ENCODE data around the gene SNRPD3. TPM values are rescaled to one million over a fixed set of nuclear protein-coding genes. Genes with fewer than 3 reads are reported as not detected.
"Not testable (repeated sequence)": the region's sequence is repeated elsewhere in the genome, so short reads cannot be mapped to it uniquely, and the experiment has no call there.

SNRPD3 gene
- polyA plus RNA-seq, 1 donor: 145 TPM

- not testable (repeated sequence) for H3K36me3 ChIP-seq (ENCODE audit: control insufficient read depth, insufficient read depth, low read length); H3K9me3 ChIP-seq (ENCODE audit: control insufficient read depth, low read depth, low read length); H3K27me3 ChIP-seq (ENCODE audit: control insufficient read depth, insufficient read depth, low read length); H3K4me3 ChIP-seq (ENCODE audit: low read length)
- whole genome bisulfite sequencing (ENCODE audit: insufficient coverage, low lambda C conversion rate): no CpG with 5 or more reads among the region's 3 CpGs
- peak overlapping the region; percentile 40 for H3K27ac ChIP-seq (ENCODE audit: low read length)
- DNase-seq: peak in 1 of 2 donors; percentile 66
- H3K4me1 ChIP-seq (ENCODE audit: control insufficient read depth, insufficient read depth, low read length): peaks cover 19% of the 10 kb centered on the region
These were observed 24.8 kb upstream of the SNRPD3 start for GRCh38 chr22:24530968-24531367.

- no peaks in the 10 kb centered on the region for H3K27me3 ChIP-seq (ENCODE audit: control insufficient read depth, insufficient read depth, low read length)
- H3K36me3 ChIP-seq (ENCODE audit: control insufficient read depth, insufficient read depth, low read length): peaks cover 8% of the 10 kb centered on the region
- no peaks in the 10 kb centered on the region for H3K9me3 ChIP-seq (ENCODE audit: control insufficient read depth, low read depth, low read length)
- no CpG with 5 or more reads among the region's 1 CpG for WGBS (ENCODE audit: insufficient coverage, low lambda C conversion rate)
- peak overlapping the region; percentile 40 for H3K27ac ChIP-seq (ENCODE audit: low read length)
- peaks cover 19% of the 10 kb centered on the region for H3K4me1 ChIP-seq (ENCODE audit: control insufficient read depth, insufficient read depth, low read length)
- H3K4me3 ChIP-seq (ENCODE audit: low read length): no peak overlapping the region
- DNase-seq: peak in 1 of 2 donors; percentile 66
These were observed 23.7 kb upstream of the SNRPD3 start for GRCh38 chr22:24532075-24532474.

- Histone ChIP-seq H3K27me3 (ENCODE audit: control insufficient read depth, insufficient read depth, low read length) (no peaks in the 10 kb centered on the region), H3K4me3 (ENCODE audit: low read length) (no peak overlapping the region), H3K4me1 (ENCODE audit: control insufficient read depth, insufficient read depth, low read length) (peaks cover 19% of the 10 kb centered on the region), H3K27ac (ENCODE audit: low read length) (no peak overlapping the region), H3K9me3 (ENCODE audit: control insufficient read depth, low read depth, low read length) (no peaks in the 10 kb centered on the region), H3K36me3 (ENCODE audit: control insufficient read depth, insufficient read depth, low read length) (peaks cover 25% of the 10 kb centered on the region)
- no CpG with 5 or more reads among the region's 4 CpGs for WGBS (ENCODE audit: insufficient coverage, low lambda C conversion rate)
- no peak for DNase-seq
These were observed 20.5 kb upstream of the SNRPD3 start for GRCh38 chr22:24535348-24535747.

- peaks cover 17% of the 10 kb centered on the region for H3K4me1 ChIP-seq (ENCODE audit: control insufficient read depth, insufficient read depth, low read length)
- H3K4me3 ChIP-seq (ENCODE audit: low read length): no peak overlapping the region
- no peak for DNase-seq
- H3K27me3 ChIP-seq (ENCODE audit: control insufficient read depth, insufficient read depth, low read length): no peaks in the 10 kb centered on the region
- no peaks in the 10 kb centered on the region for H3K9me3 ChIP-seq (ENCODE audit: control insufficient read depth, low read depth, low read length)
- H3K27ac ChIP-seq (ENCODE audit: low read length): no peak overlapping the region
- no CpG with 5 or more reads among the region's 3 CpGs for WGBS (ENCODE audit: insufficient coverage, low lambda C conversion rate)
- peaks cover 32% of the 10 kb centered on the region for H3K36me3 ChIP-seq (ENCODE audit: control insufficient read depth, insufficient read depth, low read length)
These were observed 19.7 kb upstream of the SNRPD3 start for GRCh38 chr22:24536089-24536488.

GRCh38 chr22:24540470-24540869, 15.3 kb upstream of the SNRPD3 start:
- Histone ChIP-seq H3K9me3 (ENCODE audit: control insufficient read depth, low read depth, low read length) (no peaks in the 10 kb centered on the region), H3K36me3 (ENCODE audit: control insufficient read depth, insufficient read depth, low read length) (peaks cover 73% of the 10 kb centered on the region), H3K27ac (ENCODE audit: low read length) (no peak overlapping the region), H3K27me3 (ENCODE audit: control insufficient read depth, insufficient read depth, low read length) (no peaks in the 10 kb centered on the region), H3K4me3 (ENCODE audit: low read length) (no peak overlapping the region), H3K4me1 (ENCODE audit: control insufficient read depth, insufficient read depth, low read length) (no peaks in the 10 kb centered on the region)
- DNase-seq: no peak
- no CpG with 5 or more reads among the region's 2 CpGs for WGBS (ENCODE audit: insufficient coverage, low lambda C conversion rate)

- WGBS (ENCODE audit: insufficient coverage, low lambda C conversion rate): no CpG with 5 or more reads among the region's 6 CpGs
- no peak overlapping the region for H3K4me3 ChIP-seq (ENCODE audit: low read length)
- no peaks in the 10 kb centered on the region for H3K27me3 ChIP-seq (ENCODE audit: control insufficient read depth, insufficient read depth, low read length)
- peaks cover 77% of the 10 kb centered on the region for H3K36me3 ChIP-seq (ENCODE audit: control insufficient read depth, insufficient read depth, low read length)
- H3K27ac ChIP-seq (ENCODE audit: low read length): no peak overlapping the region
- peaks cover 5% of the 10 kb centered on the region for H3K4me1 ChIP-seq (ENCODE audit: control insufficient read depth, insufficient read depth, low read length)
- no peaks in the 10 kb centered on the region for H3K9me3 ChIP-seq (ENCODE audit: control insufficient read depth, low read depth, low read length)
- DNase-seq: no peak
These were observed 13.9 kb upstream of the SNRPD3 start for GRCh38 chr22:24541681-24542515.

GRCh38 chr22:24542641-24543040, 13.2 kb upstream of the SNRPD3 start:
- H3K9me3 ChIP-seq (ENCODE audit: control insufficient read depth, low read depth, low read length): no peaks in the 10 kb centered on the region
- H3K27me3 ChIP-seq (ENCODE audit: control insufficient read depth, insufficient read depth, low read length): no peaks in the 10 kb centered on the region
- H3K36me3 ChIP-seq (ENCODE audit: control insufficient read depth, insufficient read depth, low read length): peaks cover 84% of the 10 kb centered on the region
- WGBS (ENCODE audit: insufficient coverage, low lambda C conversion rate): no CpG with 5 or more reads among the region's 9 CpGs
- H3K4me3 ChIP-seq (ENCODE audit: low read length): no peak overlapping the region
- H3K4me1 ChIP-seq (ENCODE audit: control insufficient read depth, insufficient read depth, low read length): peaks cover 6% of the 10 kb centered on the region
- H3K27ac ChIP-seq (ENCODE audit: low read length): no peak overlapping the region
- DNase-seq: no peak

- no peaks in the 10 kb centered on the region for H3K27me3 ChIP-seq (ENCODE audit: control insufficient read depth, insufficient read depth, low read length)
- H3K4me3 ChIP-seq (ENCODE audit: low read length): no peak overlapping the region
- H3K9me3 ChIP-seq (ENCODE audit: control insufficient read depth, low read depth, low read length): no peaks in the 10 kb centered on the region
- WGBS (ENCODE audit: insufficient coverage, low lambda C conversion rate): no CpG with 5 or more reads among the region's 7 CpGs
- H3K36me3 ChIP-seq (ENCODE audit: control insufficient read depth, insufficient read depth, low read length): peaks cover 85% of the 10 kb centered on the region
- no peak for DNase-seq
- H3K4me1 ChIP-seq (ENCODE audit: control insufficient read depth, insufficient read depth, low read length): peaks cover 6% of the 10 kb centered on the region
- no peak overlapping the region for H3K27ac ChIP-seq (ENCODE audit: low read length)
These were observed 12.6 kb upstream of the SNRPD3 start for GRCh38 chr22:24543185-24543601.

- DNase-seq: no peak
- no peak overlapping the region for H3K27ac ChIP-seq (ENCODE audit: low read length)
- no peaks in the 10 kb centered on the region for H3K27me3 ChIP-seq (ENCODE audit: control insufficient read depth, insufficient read depth, low read length)
- no CpG with 5 or more reads among the region's 11 CpGs for WGBS (ENCODE audit: insufficient coverage, low lambda C conversion rate)
- no peaks in the 10 kb centered on the region for H3K9me3 ChIP-seq (ENCODE audit: control insufficient read depth, low read depth, low read length)
- no peak overlapping the region for H3K4me3 ChIP-seq (ENCODE audit: low read length)
- H3K4me1 ChIP-seq (ENCODE audit: control insufficient read depth, insufficient read depth, low read length): peaks cover 6% of the 10 kb centered on the region
- peaks cover 90% of the 10 kb centered on the region for H3K36me3 ChIP-seq (ENCODE audit: control insufficient read depth, insufficient read depth, low read length)
These were observed 12.0 kb upstream of the SNRPD3 start for GRCh38 chr22:24543679-24544243.

GRCh38 chr22:24548812-24549211, 7.0 kb upstream of the SNRPD3 start:
- H3K27me3 ChIP-seq (ENCODE audit: control insufficient read depth, insufficient read depth, low read length): no peaks in the 10 kb centered on the region
- WGBS (ENCODE audit: insufficient coverage, low lambda C conversion rate): no CpG with 5 or more reads among the region's 4 CpGs
- H3K4me1 ChIP-seq (ENCODE audit: control insufficient read depth, insufficient read depth, low read length): peaks cover 51% of the 10 kb centered on the region
- DNase-seq: no peak
- peaks cover 74% of the 10 kb centered on the region for H3K36me3 ChIP-seq (ENCODE audit: control insufficient read depth, insufficient read depth, low read length)
- H3K27ac ChIP-seq (ENCODE audit: low read length): no peak overlapping the region
- no peak overlapping the region for H3K4me3 ChIP-seq (ENCODE audit: low read length)
- H3K9me3 ChIP-seq (ENCODE audit: control insufficient read depth, low read depth, low read length): no peaks in the 10 kb centered on the region

Measured in large intestine (tissue), 3 donors.